Esophagus (tissue), 2 donors: ENCODE data around the gene SLC35F4. TPM values are rescaled to one million over a fixed set of nuclear protein-coding genes. Genes with fewer than 3 reads are reported as not detected.
"Not testable (repeated sequence)": the region's sequence is repeated elsewhere in the genome, so short reads cannot be mapped to it uniquely, and the experiment has no call there.

Experiments
- H3K27ac ChIP-seq, 2 donors: one replicate each; pipeline ENCODE4 v1.5.1; 2013; ENCODE audit warnings: low read depth in 2 of 2, mild to moderate bottlenecking in 2 of 2, inconsistent platforms in 1 of 2, low read length in 1 of 2, moderate library complexity in 1 of 2
- H3K27me3 ChIP-seq, 2 donors: one replicate each; pipeline ENCODE4 v1.6.1; 2013; ENCODE audit warnings: low read length in 2 of 2, control low read depth in 1 of 2, mild to moderate bottlenecking in 1 of 2; ENCODE audit not compliant: insufficient read depth in 2 of 2, control insufficient read depth in 1 of 2
- H3K36me3 ChIP-seq, 2 donors: one replicate each; pipeline ENCODE4 v1.6.1; 2013; ENCODE audit warnings: low read length in 1 of 2; ENCODE audit not compliant: control insufficient read depth in 2 of 2, insufficient read depth in 2 of 2
- H3K4me1 ChIP-seq, 2 donors: one replicate each; pipeline ENCODE4 v1.6.1; 2013; ENCODE audit warnings: low read length in 1 of 2; ENCODE audit not compliant: control insufficient read depth in 2 of 2, insufficient read depth in 2 of 2
- H3K4me3 ChIP-seq, 2 donors: one replicate each; pipeline ENCODE4 v1.5.1; 2013; ENCODE audit warnings: low read length in 2 of 2, mild to moderate bottlenecking in 2 of 2, low read depth in 1 of 2, moderate library complexity in 1 of 2
- H3K9me3 ChIP-seq, 2 donors: one replicate each; pipeline ENCODE4 v1.6.1; 2013; ENCODE audit warnings: mild to moderate bottlenecking in 2 of 2, low read depth in 1 of 2, low read length in 1 of 2, moderate library complexity in 1 of 2; ENCODE audit not compliant: control insufficient read depth in 2 of 2, insufficient read depth in 1 of 2
- WGBS, 2 donors: extraction: QIAGEN DNeasy Blood & Tissue Kit; methylation state at CpG; one replicate each; pipeline ENCODE4 v1.1.7; 2013; 5-methylcytosine and 5-hydroxymethylcytosine counted together
- polyA plus RNA-seq, 2 donors: library from polyadenylated mRNA; stranded (reverse); fragments of 200-250 nt; gene quantifications; one replicate each; pipeline ENCODE4 v1.2.3, GENCODE V29; 2013
- donor health status: healthy with polysubstance abuse.
- donor health status: Bipolar disorder and iron deficiency.

Gene SLC35F4
- polyA plus RNA-seq, 2 donors = not detected

GRCh38 chr14:57855666-57856065, 10.2 kb downstream of the SLC35F4 start:
- H3K36me3 ChIP-seq, H3K27me3 ChIP-seq, H3K9me3 ChIP-seq, H3K27ac ChIP-seq, H3K4me3 ChIP-seq, H3K4me1 ChIP-seq: not testable (repeated sequence)
- 82 to 88% methylated on average over 2 of the region's 2 CpGs for WGBS, 2 donors

DNA sequence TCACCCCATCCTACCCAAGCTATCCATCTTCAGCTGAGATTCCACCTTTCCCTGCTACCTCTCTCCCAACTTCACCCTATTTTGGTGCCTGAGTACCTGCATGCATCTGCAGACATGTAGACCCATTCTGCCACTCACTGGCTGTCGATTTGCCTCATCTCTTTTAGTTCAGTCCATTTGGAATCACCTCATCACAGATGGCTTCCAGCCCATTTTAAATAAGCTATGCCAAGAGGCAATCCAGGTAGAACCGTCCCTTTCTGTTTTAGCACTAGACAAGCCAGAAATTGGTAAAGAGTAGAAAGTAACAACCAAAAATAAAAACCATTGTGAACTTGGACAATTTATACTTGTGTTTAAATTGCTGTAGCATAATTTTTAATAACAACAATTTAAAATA, 11.3 kb downstream of the SLC35F4 start:
- Histone ChIP-seq H3K9me3 (peaks cover 0 to 3% of the 10 kb centered on the region in 2 donors), H3K27me3 (no peaks in the 10 kb centered on the region), H3K4me3 (no peak overlapping the region), H3K36me3 (no peaks in the 10 kb centered on the region), H3K27ac (no peak overlapping the region), H3K4me1 (no peaks in the 10 kb centered on the region)
- 49 to 65% methylated on average over 2 of the region's 2 CpGs for WGBS, 2 donors

GRCh38 chr14:57851354-57851753, 14.5 kb downstream of the SLC35F4 start:
- Histone ChIP-seq H3K27ac (no peak overlapping the region), H3K36me3 (no peaks in the 10 kb centered on the region), H3K4me1 (no peaks in the 10 kb centered on the region), H3K9me3 (peaks cover 0 to 3% of the 10 kb centered on the region in 2 donors), H3K27me3 (peaks cover 0 to 2% of the 10 kb centered on the region in 2 donors), H3K4me3 (no peak overlapping the region)

GRCh38 chr14:57848786-57849185, 17.1 kb downstream of the SLC35F4 start:
- Histone ChIP-seq H3K4me1 (no peaks in the 10 kb centered on the region), H3K4me3 (no peak overlapping the region), H3K36me3 (no peaks in the 10 kb centered on the region), H3K27me3 (peaks cover 0 to 2% of the 10 kb centered on the region in 2 donors), H3K9me3 (no peaks in the 10 kb centered on the region), H3K27ac (no peak overlapping the region)
- WGBS, 2 donors = 68 to 77% methylated on average over 3 of the region's 3 CpGs

- no peak overlapping the region for H3K27ac ChIP-seq
- peaks cover 0 to 2% of the 10 kb centered on the region in 2 donors for H3K27me3 ChIP-seq
- 77 to 81% methylated on average over 4 of the region's 4 CpGs for WGBS, 2 donors
- no peak overlapping the region for H3K4me3 ChIP-seq
- no peaks in the 10 kb centered on the region for H3K9me3 ChIP-seq
- H3K4me1 ChIP-seq = no peaks in the 10 kb centered on the region
- H3K36me3 ChIP-seq = no peaks in the 10 kb centered on the region
These were observed 17.5 kb downstream of the SLC35F4 start for GRCh38 chr14:57848353-57848752.

DNA sequence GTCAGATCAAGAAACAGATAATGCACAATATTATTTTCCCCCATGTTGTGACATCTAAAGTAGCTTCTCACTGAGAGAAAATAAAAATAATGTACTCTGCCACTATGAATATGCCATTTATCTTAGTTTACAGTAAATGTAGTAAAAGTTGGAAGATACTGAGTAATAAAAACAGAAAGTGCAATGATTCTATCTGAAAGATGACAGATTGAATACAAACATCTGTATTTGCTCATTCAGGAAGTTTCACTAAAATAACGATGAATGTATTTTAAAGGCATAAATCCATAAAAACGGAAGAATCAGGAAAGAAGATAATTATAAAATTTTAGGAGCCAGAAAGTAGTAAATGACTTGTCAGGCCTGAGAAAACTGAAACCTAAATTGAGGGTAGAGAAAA, 18.2 kb downstream of the SLC35F4 start:
- peaks cover 0 to 2% of the 10 kb centered on the region in 2 donors for H3K27me3 ChIP-seq
- no peaks in the 10 kb centered on the region for H3K36me3 ChIP-seq
- no peaks in the 10 kb centered on the region for H3K4me1 ChIP-seq
- no peak overlapping the region for H3K4me3 ChIP-seq
- H3K27ac ChIP-seq = no peak overlapping the region
- no peaks in the 10 kb centered on the region for H3K9me3 ChIP-seq
- WGBS, 2 donors = 72 to 76% methylated on average over 2 of the region's 2 CpGs

- Histone ChIP-seq H3K36me3 (no peaks in the 10 kb centered on the region), H3K27ac (no peak overlapping the region), H3K9me3 (no peaks in the 10 kb centered on the region), H3K4me1 (no peaks in the 10 kb centered on the region), H3K27me3 (peaks cover 0 to 2% of the 10 kb centered on the region in 2 donors), H3K4me3 (no peak overlapping the region)
These were observed 18.8 kb downstream of the SLC35F4 start for GRCh38 chr14:57847096-57847495.

DNA sequence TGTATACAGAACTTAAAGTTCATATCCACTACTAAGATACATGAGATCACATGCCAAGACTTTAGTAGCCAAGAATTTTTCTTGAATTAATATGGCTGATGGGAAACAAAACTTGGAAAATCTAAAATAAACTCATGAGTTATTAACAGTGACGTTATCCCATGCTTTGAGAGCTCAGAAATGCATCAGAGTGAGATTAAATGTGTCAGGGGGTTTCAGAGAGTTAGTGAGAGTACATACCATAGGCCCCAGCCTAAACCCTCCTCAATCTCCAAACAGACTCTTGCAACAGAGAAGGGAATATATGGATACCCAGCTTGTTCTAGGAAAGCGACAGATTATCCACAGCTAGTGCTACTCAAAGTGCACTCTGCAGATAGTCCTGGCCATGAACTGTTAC, 19.3 kb downstream of the SLC35F4 start:
- Histone ChIP-seq H3K27ac (no peak overlapping the region), H3K4me1 (no peaks in the 10 kb centered on the region), H3K27me3 (peaks cover 0 to 2% of the 10 kb centered on the region in 2 donors), H3K4me3 (no peak overlapping the region), H3K36me3 (no peaks in the 10 kb centered on the region), H3K9me3 (no peaks in the 10 kb centered on the region)
- WGBS, 2 donors = 50 to 58% methylated on average over 2 of the region's 2 CpGs

- no peak overlapping the region for H3K27ac ChIP-seq
These were observed 19.9 kb downstream of the SLC35F4 start for GRCh38 chr14:57845802-57846531.

GRCh38 chr14:57845316-57845715, 20.6 kb downstream of the SLC35F4 start:
- peaks cover 0 to 2% of the 10 kb centered on the region in 2 donors for H3K27me3 ChIP-seq
- WGBS, 2 donors = 92 to 94% methylated on average over 3 of the region's 3 CpGs
- no peak overlapping the region for H3K4me3 ChIP-seq
- H3K36me3 ChIP-seq = no peaks in the 10 kb centered on the region
- no peaks in the 10 kb centered on the region for H3K4me1 ChIP-seq
- no peaks in the 10 kb centered on the region for H3K9me3 ChIP-seq
- H3K27ac ChIP-seq = no peak overlapping the region

More at GRCh38 chr14:57845802-57846531, 19.9 kb downstream of the SLC35F4 start:
- peaks cover 0 to 2% of the 10 kb centered on the region in 2 donors for H3K27me3 ChIP-seq
- no peak overlapping the region for H3K4me3 ChIP-seq
- H3K4me1 ChIP-seq = no peaks in the 10 kb centered on the region
- WGBS, 2 donors = 46 to 49% methylated on average over 3 of the region's 3 CpGs
- no peaks in the 10 kb centered on the region for H3K9me3 ChIP-seq
- H3K36me3 ChIP-seq = no peaks in the 10 kb centered on the region
